ENCODE measurements around the gene SH3RF1.

SH3RF1 gene

DNA sequence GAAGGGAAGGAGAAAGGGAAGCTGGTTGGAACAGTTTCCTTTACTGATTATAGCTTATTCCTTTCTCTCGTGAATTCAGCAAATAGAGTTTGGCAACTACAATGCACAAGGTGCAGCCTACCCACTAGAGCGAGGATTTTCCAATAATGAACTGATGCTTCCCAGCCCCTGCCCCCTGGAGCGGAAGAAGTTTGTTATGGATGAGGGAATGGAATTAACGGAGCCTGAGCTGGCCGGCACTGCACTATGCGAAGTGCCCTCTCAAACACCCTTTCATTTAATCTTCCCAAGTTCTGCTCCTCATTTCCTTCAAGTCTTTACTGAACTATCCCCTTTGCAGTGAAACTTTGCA lies 218.2 kb downstream of the SH3RF1 start:
- Histone ChIP-seq H3K79me2 (ENCODE audit: low read length) (no peaks in the 10 kb centered on the region), H3K4me1 (ENCODE audit: low read length) (peaks cover 6% of the 10 kb centered on the region; the same call in 1 of the 2 replicates), H3K27ac (ENCODE audit: low read length) (no peak overlapping the region), H3K9ac (ENCODE audit: low read length) (no peak overlapping the region), H3K4me2 (ENCODE audit: low read length) (no peak overlapping the region), H2AFZ (ENCODE audit: low read depth, low read length) (no peak overlapping the region), H3K9me3 (ENCODE audit: insufficient read depth, low read length) (no peaks in the 10 kb centered on the region), H3K36me3 (replicated peaks; ENCODE audit: low read depth, low read length) (no peaks in the 10 kb centered on the region), H3K4me3 (ENCODE audit: low read length) (no peak overlapping the region), H4K20me1 (ENCODE audit: insufficient read depth, low read length) (no peaks in the 10 kb centered on the region), H3K27me3 (ENCODE audit: low read depth, low read length) (peaks cover 39% of the 10 kb centered on the region)
- TF ChIP-seq EZH2phosphoT487 (IDR thresholded peaks at IDR 0.05; ENCODE audit: low read depth), result no peak
- no peak for TF ChIP-seq CTCF (IDR thresholded peaks at IDR 0.05; ENCODE audit: low read depth, low read length)

GRCh38 chr4:169051761-169052593 lies 218.8 kb downstream of the SH3RF1 start:
- TF ChIP-seq CTCF (IDR thresholded peaks at IDR 0.05; ENCODE audit: low read depth, low read length) (no peak), EZH2phosphoT487 (IDR thresholded peaks at IDR 0.05; ENCODE audit: low read depth) (no peak)
- Histone ChIP-seq H2AFZ (ENCODE audit: low read depth, low read length) (no peak overlapping the region), H3K79me2 (ENCODE audit: low read length) (no peaks in the 10 kb centered on the region), H3K27me3 (ENCODE audit: low read depth, low read length) (peaks cover 39% of the 10 kb centered on the region), H3K4me1 (ENCODE audit: low read length) (peaks cover 6% of the 10 kb centered on the region; the same call in 1 of the 2 replicates), H3K4me3 (ENCODE audit: low read length) (no peak overlapping the region), H3K36me3 (replicated peaks; ENCODE audit: low read depth, low read length) (no peaks in the 10 kb centered on the region), H3K4me2 (ENCODE audit: low read length) (no peak overlapping the region), H3K27ac (ENCODE audit: low read length) (no peak overlapping the region), H3K9ac (ENCODE audit: low read length) (no peak overlapping the region), H4K20me1 (ENCODE audit: insufficient read depth, low read length) (no peaks in the 10 kb centered on the region), H3K9me3 (ENCODE audit: insufficient read depth, low read length) (no peaks in the 10 kb centered on the region)

- Histone ChIP-seq H3K4me1 (ENCODE audit: low read length) (peaks cover 6% of the 10 kb centered on the region; the same call in 1 of the 2 replicates), H3K27me3 (ENCODE audit: low read depth, low read length) (peaks cover 39% of the 10 kb centered on the region), H2AFZ (ENCODE audit: low read depth, low read length) (no peak overlapping the region), H3K79me2 (ENCODE audit: low read length) (no peaks in the 10 kb centered on the region), H3K36me3 (replicated peaks; ENCODE audit: low read depth, low read length) (no peaks in the 10 kb centered on the region), H3K9me3 (ENCODE audit: insufficient read depth, low read length) (no peaks in the 10 kb centered on the region), H4K20me1 (ENCODE audit: insufficient read depth, low read length) (no peaks in the 10 kb centered on the region), H3K27ac (ENCODE audit: low read length) (no peak overlapping the region), H3K4me2 (ENCODE audit: low read length) (no peak overlapping the region), H3K9ac (ENCODE audit: low read length) (no peak overlapping the region), H3K4me3 (ENCODE audit: low read length) (no peak overlapping the region)
- TF ChIP-seq CTCF (IDR thresholded peaks at IDR 0.05; ENCODE audit: low read depth, low read length) (no peak), EZH2phosphoT487 (IDR thresholded peaks at IDR 0.05; ENCODE audit: low read depth) (no peak)
Observed at GRCh38 chr4:169050881-169051760, 219.6 kb downstream of the SH3RF1 start.

DNA sequence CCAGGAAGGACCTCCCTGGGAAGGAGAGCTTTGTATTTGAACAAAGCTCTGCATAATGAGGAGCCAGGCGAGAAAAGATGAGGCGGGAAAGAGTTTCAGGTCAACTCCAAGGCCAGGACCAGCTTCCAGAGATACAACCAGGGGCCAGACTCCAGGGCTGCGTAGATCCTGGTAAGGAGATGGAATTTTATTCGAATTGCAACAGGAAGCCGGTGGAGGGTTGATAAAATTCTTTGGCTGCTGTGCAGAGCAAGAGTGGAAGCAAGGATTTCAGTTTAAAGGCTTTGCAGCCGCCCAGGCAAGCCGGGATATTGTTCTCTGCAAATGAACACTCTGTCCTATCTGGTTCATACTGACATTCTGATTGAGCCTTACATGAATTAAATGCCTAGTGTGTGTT lies 220.5 kb downstream of the SH3RF1 start:
- no peaks in the 10 kb centered on the region for H3K79me2 ChIP-seq (ENCODE audit: low read length)
- no peak overlapping the region for H3K4me3 ChIP-seq (ENCODE audit: low read length)
- H4K20me1 ChIP-seq (ENCODE audit: insufficient read depth, low read length), result no peaks in the 10 kb centered on the region
- peaks cover 39% of the 10 kb centered on the region for H3K27me3 ChIP-seq (ENCODE audit: low read depth, low read length)
- H3K4me2 ChIP-seq (ENCODE audit: low read length), result no peak overlapping the region
- H3K9ac ChIP-seq (ENCODE audit: low read length), result no peak overlapping the region
- no peak for TF ChIP-seq CTCF (IDR thresholded peaks at IDR 0.05; ENCODE audit: low read depth, low read length)
- no peak for TF ChIP-seq EZH2phosphoT487 (IDR thresholded peaks at IDR 0.05; ENCODE audit: low read depth)
- H3K4me1 ChIP-seq (ENCODE audit: low read length), result peaks cover 6% of the 10 kb centered on the region; the same call in 1 of the 2 replicates
- H3K27ac ChIP-seq (ENCODE audit: low read length), result no peak overlapping the region
- no peaks in the 10 kb centered on the region for H3K36me3 ChIP-seq (replicated peaks; ENCODE audit: low read depth, low read length)
- H3K9me3 ChIP-seq (ENCODE audit: insufficient read depth, low read length), result no peaks in the 10 kb centered on the region
- H2AFZ ChIP-seq (ENCODE audit: low read depth, low read length), result no peak overlapping the region
